Karpas-422 (cell line): ENCODE results near the gene RANBP3. TPM values are rescaled to one million over a fixed set of nuclear protein-coding genes. Genes with fewer than 3 reads are reported as not detected.

Experiments
- DNase-seq: peaks from one replicate; pipeline ENCODE4 v3.0.0-alpha.2; 2015
- H2AFZ ChIP-seq: fragments of 200-600 bp; sonication (generic); 2 replicates; pipeline ENCODE4 v1.6.1; 2014; ENCODE audit warnings: antibody characterized with exemption, low read length, mixed read lengths
- H3K27ac ChIP-seq: fragments of 200-600 bp; sonication (generic); 2 replicates; pipeline ENCODE4 v1.5.1; 2014; ENCODE audit warnings: mild to moderate bottlenecking, low read length, moderate library complexity
- H3K27me3 ChIP-seq: fragments of 200-600 bp; sonication (generic); 2 replicates; pipeline ENCODE4 v1.6.1; 2014; ENCODE audit warnings: low read length, mixed read lengths
- H3K36me3 ChIP-seq: fragments of 200-600 bp; sonication (generic); 2 replicates; pipeline ENCODE4 v1.6.1; 2014; ENCODE audit warnings: low read length, mixed read lengths; ENCODE audit not compliant: insufficient read depth
- H3K4me1 ChIP-seq: fragments of 200-600 bp; sonication (generic); 2 replicates; pipeline ENCODE4 v1.6.1; 2014; ENCODE audit warnings: mild to moderate bottlenecking, low read length, mixed read lengths
- H3K4me2 ChIP-seq: fragments of 200-600 bp; sonication (generic); 2 replicates; pipeline ENCODE4 v1.6.1; 2014; ENCODE audit warnings: low read length, low read depth, mild to moderate bottlenecking; ENCODE audit not compliant: poor library complexity, severe bottlenecking
- H3K4me3 ChIP-seq: fragments of 200-600 bp; sonication (generic); 2 replicates; pipeline ENCODE4 v1.5.1; 2014; ENCODE audit warnings: mild to moderate bottlenecking, antibody characterized with exemption, low read length, mixed read lengths
- H3K79me2 ChIP-seq: fragments of 200-600 bp; sonication (generic); 2 replicates; pipeline ENCODE4 v1.6.1; 2014; ENCODE audit warnings: mild to moderate bottlenecking, low read length, mixed read lengths
- H3K9ac ChIP-seq: fragments of 200-600 bp; sonication (generic); 2 replicates; pipeline ENCODE4 v1.6.0; 2014; ENCODE audit warnings: low read length
- H3K9me2 ChIP-seq: fragments of 200-600 bp; sonication (generic), shearing (Covaris generic); replicated peaks from 2 replicates; pipeline ENCODE4 v1.6.0; 2014; ENCODE audit warnings: mild to moderate bottlenecking, low read length, moderate library complexity; ENCODE audit not compliant: insufficient read depth
- H3K9me3 ChIP-seq: fragments of 300-700, 200-600 bp; sonication (generic); 2 replicates; pipeline ENCODE4 v1.6.1; 2014; ENCODE audit warnings: low read length, mixed read lengths
- H4K20me1 ChIP-seq: fragments of 200-600 bp; sonication (generic); 2 replicates; pipeline ENCODE4 v1.6.1; 2014; ENCODE audit warnings: mild to moderate bottlenecking, antibody characterized with exemption, low read length, low read depth; ENCODE audit not compliant: insufficient read depth
- total RNA-seq: library from RNA; depleted of rRNA; stranded (reverse); fragments of >200 nt; shearing (Covaris generic); gene quantifications from 2 replicates; pipeline ENCODE4 v1.2.3, GENCODE V29; 2014; ENCODE audit warnings: low replicate concordance

The RANBP3 gene
- total RNA-seq, 1 experiment from 2014 or later, result 34.0 TPM

DNA sequence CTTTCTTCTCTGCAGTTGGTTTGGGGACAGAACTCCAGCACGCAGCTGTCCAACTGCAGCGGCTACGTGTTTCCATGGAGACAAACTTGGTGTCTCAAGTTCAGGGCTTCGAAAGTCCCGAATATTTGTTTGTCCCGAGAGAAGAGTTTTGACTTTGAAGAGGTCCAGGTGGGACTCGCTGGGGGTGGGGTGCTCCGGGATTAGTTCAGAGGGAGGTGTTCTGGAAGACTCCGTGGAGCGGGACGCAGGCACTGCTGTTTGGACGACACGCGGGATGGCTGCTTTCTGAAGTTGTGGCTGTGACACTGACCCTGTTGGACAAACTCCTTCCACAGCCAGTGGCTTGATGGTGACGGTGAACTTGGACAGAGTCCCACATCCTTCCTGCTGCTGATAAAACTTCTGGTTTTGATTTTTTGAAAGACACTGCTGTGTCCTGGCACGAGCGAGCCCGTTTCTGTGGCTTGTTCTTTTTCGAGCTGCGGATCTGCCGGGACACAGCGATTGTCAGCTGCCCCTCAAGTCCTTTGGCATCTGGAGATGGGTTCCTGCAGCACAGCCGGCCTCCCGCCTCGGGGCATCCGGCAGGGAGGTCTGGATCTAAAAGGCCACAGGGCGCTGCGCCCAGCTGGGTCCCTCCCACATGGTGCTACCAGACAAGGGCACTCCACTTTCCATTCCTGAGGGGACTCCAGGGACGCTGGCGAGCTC, 15.9 kb upstream of the RANBP3 start:
- no peaks in the 10 kb centered on the region for H3K36me3 ChIP-seq
- H3K9me2 ChIP-seq, result no peaks in the 10 kb centered on the region
- no peaks in the 10 kb centered on the region for H3K4me1 ChIP-seq
- H3K79me2 ChIP-seq, result no peaks in the 10 kb centered on the region
- no peak for DNase-seq
- H3K4me3 ChIP-seq, result no peak overlapping the region
- H3K27me3 ChIP-seq, result no peaks in the 10 kb centered on the region
- H3K27ac ChIP-seq, result no peak overlapping the region
- no peak overlapping the region for H2AFZ ChIP-seq
- H3K4me2 ChIP-seq, result no peak overlapping the region
- no peaks in the 10 kb centered on the region for H4K20me1 ChIP-seq
- H3K9ac ChIP-seq, result no peak overlapping the region
- no peaks in the 10 kb centered on the region for H3K9me3 ChIP-seq

DNA sequence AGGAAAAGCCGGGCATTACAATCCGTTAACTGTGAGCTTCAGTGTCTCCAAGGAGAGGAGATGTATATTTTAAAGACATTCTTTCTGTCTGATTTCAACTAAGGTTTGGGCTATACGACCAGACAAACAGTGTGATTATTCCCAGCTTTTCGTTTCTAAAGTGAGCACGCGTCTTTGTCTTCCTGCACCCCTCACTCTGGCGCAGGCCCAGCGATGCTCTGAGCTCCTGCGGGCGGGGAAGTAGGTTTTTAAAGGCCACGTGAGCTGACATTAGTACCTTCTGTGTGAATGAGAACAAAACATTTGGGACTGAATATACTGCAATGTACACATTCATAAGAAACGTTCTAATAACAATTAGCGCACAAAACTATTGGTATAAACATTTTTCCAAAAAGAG, 15.3 kb upstream of the RANBP3 start:
- Histone ChIP-seq H3K27me3 (no peaks in the 10 kb centered on the region), H3K4me2 (no peak overlapping the region), H4K20me1 (no peaks in the 10 kb centered on the region), H3K9me3 (no peaks in the 10 kb centered on the region), H3K4me3 (no peak overlapping the region), H3K4me1 (no peaks in the 10 kb centered on the region), H2AFZ (no peak overlapping the region), H3K9ac (no peak overlapping the region), H3K79me2 (no peaks in the 10 kb centered on the region), H3K36me3 (no peaks in the 10 kb centered on the region), H3K9me2 (no peaks in the 10 kb centered on the region), H3K27ac (no peak overlapping the region)
- DNase-seq, result no peak

DNA sequence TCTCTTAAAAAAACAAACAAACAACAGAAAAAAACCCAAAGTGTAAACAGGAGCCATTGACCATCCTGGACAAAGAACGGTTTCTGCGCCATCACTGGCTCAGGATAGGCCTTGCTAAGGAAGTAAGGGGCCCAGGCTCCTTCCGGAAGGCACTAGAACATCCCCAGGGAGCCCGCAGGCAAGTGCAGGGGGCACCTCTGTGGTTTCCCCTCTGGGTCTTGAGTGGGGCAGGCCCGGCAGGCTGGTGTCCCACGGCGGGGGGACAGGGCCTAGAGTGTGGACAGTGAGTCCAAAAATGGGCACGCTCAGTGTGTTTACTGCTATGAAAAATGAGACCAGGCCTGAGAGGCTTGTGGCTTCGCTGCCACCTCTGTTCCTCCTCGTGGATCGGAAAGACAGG, 14.8 kb upstream of the RANBP3 start:
- Histone ChIP-seq H2AFZ (no peak overlapping the region), H3K9me3 (no peaks in the 10 kb centered on the region), H3K36me3 (no peaks in the 10 kb centered on the region), H3K27ac (no peak overlapping the region), H3K27me3 (no peaks in the 10 kb centered on the region), H3K4me3 (no peak overlapping the region), H3K9ac (no peak overlapping the region), H3K9me2 (no peaks in the 10 kb centered on the region), H4K20me1 (no peaks in the 10 kb centered on the region), H3K79me2 (no peaks in the 10 kb centered on the region), H3K4me1 (no peaks in the 10 kb centered on the region), H3K4me2 (no peak overlapping the region)
- DNase-seq, result no peak

DNA sequence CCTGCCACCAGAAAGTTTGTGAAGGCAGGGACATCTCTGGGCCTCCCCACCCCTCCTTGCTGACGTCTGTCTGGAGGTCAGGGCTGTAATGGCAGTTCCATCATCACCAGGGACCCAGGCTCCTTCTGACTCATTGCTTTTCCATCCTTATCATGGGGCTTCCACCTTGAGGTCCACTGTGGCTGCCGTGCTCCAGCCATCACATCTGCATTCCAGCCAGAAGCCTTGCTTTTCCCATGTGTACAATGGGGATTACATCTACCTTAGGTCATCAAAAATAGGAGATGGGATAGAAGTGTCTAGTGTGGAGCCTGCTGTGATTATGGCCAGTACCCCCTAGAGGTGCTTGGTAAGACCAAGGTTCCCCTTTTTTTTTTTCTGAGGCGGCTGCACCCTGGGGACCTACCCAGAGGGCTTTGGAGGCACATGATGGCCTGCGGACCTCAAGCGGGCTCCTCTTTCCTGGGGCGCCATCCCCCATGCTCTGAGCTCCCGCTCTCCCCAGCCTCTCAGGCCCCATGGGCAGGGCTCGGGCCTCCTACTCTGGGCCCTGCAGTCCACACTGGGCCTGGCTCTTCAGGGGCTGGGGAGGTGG, 13.4 kb upstream of the RANBP3 start:
- peak; percentile 53 for DNase-seq
- Histone ChIP-seq H3K27me3 (no peaks in the 10 kb centered on the region), H3K4me1 (peaks cover 3% of the 10 kb centered on the region; the same call in 1 of the 2 replicates), H4K20me1 (no peaks in the 10 kb centered on the region), H3K36me3 (no peaks in the 10 kb centered on the region), H3K4me2 (no peak overlapping the region), H2AFZ (no peak overlapping the region), H3K27ac (no peak overlapping the region), H3K79me2 (no peaks in the 10 kb centered on the region), H3K4me3 (no peak overlapping the region), H3K9me2 (no peaks in the 10 kb centered on the region), H3K9me3 (no peaks in the 10 kb centered on the region), H3K9ac (no peak overlapping the region)

DNA sequence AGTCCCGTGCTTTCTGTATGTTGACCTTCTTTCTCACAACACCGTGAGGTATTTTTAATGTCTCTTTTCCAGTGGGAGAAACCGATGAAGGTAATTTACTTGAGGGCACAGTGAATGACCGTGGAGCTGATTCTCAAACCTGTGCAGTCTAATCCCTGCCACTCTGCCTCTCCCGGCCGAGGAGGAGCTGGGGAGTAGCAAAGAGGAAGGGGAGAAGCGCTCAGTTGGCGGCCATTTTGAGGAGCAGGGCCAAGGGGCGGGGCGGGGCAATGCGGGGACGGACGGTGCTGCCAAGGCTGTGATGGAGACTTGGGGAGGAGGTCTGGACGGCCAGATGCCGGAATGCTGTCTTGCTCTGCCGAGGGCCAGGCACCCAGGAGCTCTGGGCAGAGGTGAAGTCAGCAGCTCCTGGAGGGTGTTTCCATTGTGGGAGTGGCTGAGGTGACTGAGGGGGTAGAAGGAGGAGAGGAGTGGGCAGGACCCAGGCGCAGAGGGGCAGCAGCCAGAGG, 12.4 kb upstream of the RANBP3 start:
- Histone ChIP-seq H3K4me2 (no peak overlapping the region), H3K36me3 (no peaks in the 10 kb centered on the region), H3K79me2 (no peaks in the 10 kb centered on the region), H3K9me3 (no peaks in the 10 kb centered on the region), H3K9me2 (no peaks in the 10 kb centered on the region), H3K27me3 (no peaks in the 10 kb centered on the region), H2AFZ (no peak overlapping the region), H4K20me1 (no peaks in the 10 kb centered on the region), H3K9ac (no peak overlapping the region), H3K27ac (no peak overlapping the region), H3K4me3 (no peak overlapping the region), H3K4me1 (peaks cover 3% of the 10 kb centered on the region; the same call in 1 of the 2 replicates)
- DNase-seq, result no peak

DNA sequence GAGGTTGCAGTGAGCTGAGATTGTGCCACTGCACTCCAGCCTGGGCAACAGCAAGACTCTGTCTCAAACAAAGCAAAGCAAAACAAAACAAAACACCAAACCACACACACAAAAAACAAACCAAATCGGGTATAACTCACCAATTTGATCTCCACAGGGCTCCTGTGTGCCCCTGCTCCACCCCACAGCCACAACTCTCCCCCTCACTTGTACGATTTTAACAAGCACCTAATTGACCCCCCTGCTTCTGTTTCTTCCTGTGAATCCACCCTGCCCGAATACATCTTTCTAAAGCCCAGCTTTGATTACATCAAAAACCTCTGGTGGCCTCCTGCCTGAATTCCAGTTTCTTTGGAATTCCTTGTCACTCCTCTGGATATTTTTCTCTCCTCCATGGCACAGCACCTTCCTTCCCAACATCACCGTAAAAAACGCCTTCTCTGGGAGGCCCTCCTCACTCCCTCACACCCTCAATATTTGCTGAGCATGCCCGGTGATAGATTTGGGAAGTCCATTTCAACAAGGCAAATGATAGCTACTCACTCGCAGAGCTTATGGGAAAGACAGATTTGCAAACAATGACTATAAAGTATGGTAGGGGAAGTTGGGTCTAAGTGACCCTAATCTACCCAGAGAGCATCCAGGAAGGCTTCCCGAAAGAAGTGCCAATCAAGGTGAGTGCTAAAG, 11.6 kb upstream of the RANBP3 start:
- Histone ChIP-seq H3K9me2 (no peaks in the 10 kb centered on the region), H3K36me3 (no peaks in the 10 kb centered on the region), H3K9ac (no peak overlapping the region), H3K27ac (no peak overlapping the region), H3K9me3 (no peaks in the 10 kb centered on the region), H4K20me1 (no peaks in the 10 kb centered on the region), H3K79me2 (no peaks in the 10 kb centered on the region), H3K4me3 (no peak overlapping the region), H3K4me2 (no peak overlapping the region), H3K27me3 (no peaks in the 10 kb centered on the region), H2AFZ (no peak overlapping the region), H3K4me1 (peaks cover 3% of the 10 kb centered on the region; the same call in 1 of the 2 replicates)
- no peak for DNase-seq

DNA sequence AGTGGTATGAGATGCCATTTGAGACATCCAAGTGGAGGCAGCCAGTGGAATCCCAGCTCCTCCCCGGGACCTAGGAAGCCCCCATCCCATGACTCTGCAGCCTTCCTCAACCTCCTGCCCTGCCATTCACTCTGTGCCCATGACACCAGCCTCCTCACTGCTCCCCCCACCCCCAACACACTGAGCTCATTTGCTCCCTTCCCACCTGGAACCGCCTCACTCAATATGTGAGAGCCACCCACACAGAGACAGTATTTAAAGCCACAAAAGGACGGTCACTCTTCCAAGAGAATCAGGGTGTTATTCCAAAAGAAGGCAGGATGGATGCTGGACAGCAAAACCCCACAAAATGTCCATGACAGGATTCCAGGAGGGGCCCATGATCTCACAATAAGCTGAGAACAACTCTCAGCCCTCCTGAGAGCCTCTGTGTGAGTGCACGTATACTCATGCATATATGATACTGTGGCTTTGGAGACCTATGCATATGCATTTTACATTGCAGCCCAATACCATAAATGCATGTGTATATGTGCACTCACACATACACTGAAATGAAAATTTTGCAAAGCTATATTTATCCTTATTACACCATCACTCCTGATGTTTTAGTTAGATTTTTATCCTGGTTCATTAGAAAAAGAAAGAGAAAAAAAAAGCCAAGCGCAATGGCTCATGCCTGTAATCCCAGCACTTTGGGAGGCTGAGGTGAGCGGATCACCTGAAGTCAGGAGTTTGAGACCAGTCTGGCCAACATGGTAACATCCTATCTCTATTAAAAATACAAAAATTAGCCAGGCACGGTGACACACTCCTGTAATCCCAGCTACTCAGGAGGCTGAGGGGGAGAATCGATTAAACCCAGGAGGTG, 10.8 kb upstream of the RANBP3 start:
- no peak overlapping the region for H3K4me2 ChIP-seq
- DNase-seq, result peak; percentile 65

More for the DNA sequence above, 10.8 kb upstream of the RANBP3 start:
- no peaks in the 10 kb centered on the region for H3K36me3 ChIP-seq
- no peaks in the 10 kb centered on the region for H3K9me3 ChIP-seq
- peaks cover 3% of the 10 kb centered on the region; the same call in 1 of the 2 replicates for H3K4me1 ChIP-seq
- H3K9me2 ChIP-seq, result no peaks in the 10 kb centered on the region
- H3K79me2 ChIP-seq, result no peaks in the 10 kb centered on the region
- H4K20me1 ChIP-seq, result no peaks in the 10 kb centered on the region
- H3K9ac ChIP-seq, result no peak overlapping the region
- H3K4me3 ChIP-seq, result no peak overlapping the region
- H3K27ac ChIP-seq, result no peak overlapping the region
- H3K27me3 ChIP-seq, result no peaks in the 10 kb centered on the region
- H2AFZ ChIP-seq, result no peak overlapping the region
